GM21367 (cell line): Measurements from ENCODE around the gene NUDT3.
"Not testable (repeated sequence)": the region's sequence is repeated elsewhere in the genome, so short reads cannot be mapped to it uniquely, and the experiment has no call there.

ENCODE experiments used
- ATAC-seq: cut with Tn5 transposase; IDR thresholded peaks from one replicate; pipeline ENCODE4 v1.9.1; 2021; ENCODE audit not compliant: unreplicated experiment

The NUDT3 gene

GRCh38 chr6:34269658-34270341 lies 122.7 kb downstream of the NUDT3 start:
- not testable (repeated sequence) for ATAC-seq

GRCh38 chr6:34269132-34269531 lies 123.3 kb downstream of the NUDT3 start:
- ATAC-seq, result not testable (repeated sequence)

GRCh38 chr6:34267746-34268145 lies 124.7 kb downstream of the NUDT3 start:
- ATAC-seq, result no peak

GRCh38 chr6:34263484-34263883 lies 129.0 kb downstream of the NUDT3 start:
- ATAC-seq, result not testable (repeated sequence)

- ATAC-seq, result no peak
These were observed 131.7 kb downstream of the NUDT3 start for GRCh38 chr6:34260576-34261267.

GRCh38 chr6:34259529-34260069 lies 132.9 kb downstream of the NUDT3 start:
- no peak for ATAC-seq

GRCh38 chr6:34252395-34252794 lies 140.1 kb downstream of the NUDT3 start:
- not testable (repeated sequence) for ATAC-seq

GRCh38 chr6:34249469-34250261 lies 142.8 kb downstream of the NUDT3 start:
- ATAC-seq, result peak; percentile 16

- peak; percentile 61 for ATAC-seq
These were observed 143.6 kb downstream of the NUDT3 start, which contains the start of gene SMIM29 for GRCh38 chr6:34248727-34249468. Gene SMIM29 (minus strand): TSS chr6:34249006. CDS start chr6:34247791, 1,215 bp downstream.

GRCh38 chr6:34248198-34248726 lies 144.2 kb downstream of the NUDT3 start:
- ATAC-seq, result peak; percentile 14

- no peak for ATAC-seq
These were observed 144.8 kb downstream of the NUDT3 start for GRCh38 chr6:34247481-34248197.

- ATAC-seq, result no peak
These were observed 145.7 kb downstream of the NUDT3 start for GRCh38 chr6:34246563-34247391.

GRCh38 chr6:34246249-34246562 lies 146.3 kb downstream of the NUDT3 start:
- ATAC-seq, result no peak

GRCh38 chr6:34245761-34246140 lies 146.7 kb downstream of the NUDT3 start:
- not testable (repeated sequence) for ATAC-seq

- not testable (repeated sequence) for ATAC-seq
These were observed 147.3 kb downstream of the NUDT3 start for GRCh38 chr6:34245032-34245760.

GRCh38 chr6:34243901-34244884 lies 148.3 kb downstream of the NUDT3 start:
- ATAC-seq, result no peak

- no peak for ATAC-seq
These were observed 149.2 kb downstream of the NUDT3 start for GRCh38 chr6:34243131-34243771.
